NCI-H82 (cell line): ENCODE results near the gene ZFR.
"Not testable (repeated sequence)": the region's sequence is repeated elsewhere in the genome, so short reads cannot be mapped to it uniquely, and the experiment has no call there.

ENCODE experiments used
- DNase-seq: peaks from one replicate; lab custom pipeline; 2025; lab: John Stamatoyannopoulos, UW

ZFR gene

DNA sequence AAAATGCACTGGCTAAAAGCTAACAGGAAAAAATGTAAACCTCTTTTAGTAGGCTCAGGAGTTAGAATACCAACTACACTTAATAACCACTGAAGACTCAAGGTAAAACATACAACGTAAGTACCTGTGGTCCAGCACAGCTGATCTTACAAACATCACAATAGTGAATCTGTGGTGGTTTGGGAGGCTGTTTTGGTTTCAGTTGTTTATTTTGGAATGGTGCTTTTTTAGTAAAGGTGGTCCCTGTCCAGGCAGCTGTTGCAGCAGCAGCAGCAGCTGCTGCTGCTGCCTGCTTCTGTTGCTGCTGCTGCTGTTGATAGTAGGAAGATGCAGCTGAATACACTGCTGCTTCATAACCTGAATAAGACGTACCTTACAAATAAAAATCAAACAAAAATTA lies 37.9 kb downstream of the ZFR start:
- no peak for DNase-seq

GRCh38 chr5:32405507-32405906 lies 39.0 kb downstream of the ZFR start:
- DNase-seq = no peak

DNA sequence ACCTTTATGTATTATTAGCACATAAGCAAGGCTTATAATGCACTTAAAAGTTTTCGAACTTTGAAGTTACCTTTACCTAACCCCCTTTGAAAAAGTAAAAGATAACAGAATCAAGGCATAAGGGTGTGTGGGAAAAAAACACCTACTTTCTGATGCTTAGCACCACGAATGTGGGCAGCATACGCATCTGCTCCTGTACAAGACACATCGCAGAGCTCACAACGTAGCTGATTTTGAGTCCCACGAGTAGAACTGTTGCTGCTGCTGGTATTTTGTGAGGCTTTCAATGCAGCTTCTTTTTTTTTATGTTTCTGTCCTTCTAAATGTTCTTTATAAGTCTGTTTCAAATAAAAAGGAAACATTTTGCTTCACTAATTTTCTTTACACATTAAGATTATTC lies 40.8 kb downstream of the ZFR start:
- no peak for DNase-seq

DNA sequence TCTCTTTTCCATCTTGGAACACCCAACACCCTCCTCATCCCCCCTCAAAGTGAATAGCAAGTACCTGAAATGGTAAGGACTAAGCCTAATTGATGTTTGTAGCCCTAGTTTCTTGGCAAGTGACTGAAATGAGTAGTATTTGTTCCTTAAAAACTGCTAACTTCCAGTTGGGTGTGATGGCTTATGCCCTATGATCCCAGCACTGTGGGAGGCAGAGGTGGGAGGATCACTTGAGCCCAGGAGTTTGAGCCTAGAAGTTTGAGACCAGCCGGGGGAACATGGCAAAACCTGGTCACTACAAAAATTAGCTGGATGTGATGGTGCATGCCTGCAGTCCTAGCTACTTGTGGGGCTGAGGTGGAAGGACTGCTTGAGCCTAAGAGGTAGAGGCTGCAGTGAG lies 44.1 kb downstream of the ZFR start:
- DNase-seq = no peak

GRCh38 chr5:32398754-32399153 lies 45.8 kb downstream of the ZFR start:
- DNase-seq = not testable (repeated sequence)

GRCh38 chr5:32394981-32395380 lies 49.6 kb downstream of the ZFR start:
- DNase-seq = no peak

GRCh38 chr5:32392039-32392438 lies 52.5 kb downstream of the ZFR start:
- DNase-seq = no peak

DNA sequence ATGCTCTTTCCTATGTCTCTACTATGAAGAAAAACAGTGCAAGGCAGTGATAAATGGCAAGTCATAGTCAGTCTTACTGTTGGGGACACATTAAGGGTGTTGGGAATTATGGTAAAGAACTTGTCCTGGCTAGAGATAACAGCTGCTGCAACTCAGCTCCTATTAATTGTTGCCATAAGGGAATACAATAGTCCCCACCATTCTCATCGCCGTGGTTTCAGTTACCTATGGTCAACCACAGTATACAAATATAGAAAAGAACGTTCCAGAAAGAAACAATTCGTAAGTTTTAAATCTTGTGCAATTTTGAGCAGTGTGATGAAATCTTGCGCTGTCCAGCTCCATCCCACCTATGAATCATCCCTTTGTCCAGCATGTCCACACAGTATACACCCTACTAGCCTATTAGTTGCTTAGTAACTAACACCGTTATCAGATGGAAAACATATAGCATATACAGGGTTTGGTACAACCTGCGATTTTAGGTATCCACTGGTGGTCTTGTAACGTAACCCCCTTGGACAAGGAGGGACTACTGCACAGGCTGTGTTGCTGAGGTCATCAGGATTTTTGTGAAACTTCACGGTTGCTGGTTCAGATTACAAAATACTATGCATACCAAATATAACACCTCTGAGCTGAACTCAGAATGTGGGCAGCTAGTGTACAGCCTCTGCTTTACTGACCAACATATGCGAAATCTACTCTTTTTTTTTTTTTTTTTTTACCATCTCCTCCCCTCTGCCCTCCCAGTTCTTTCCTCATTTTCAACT lies 53.5 kb downstream of the ZFR start:
- DNase-seq = no peak

- DNase-seq = no peak
Observed at GRCh38 chr5:32388432-32389129, 56.0 kb downstream of the ZFR start.

- DNase-seq = no peak
Observed at GRCh38 chr5:32387841-32388240, 56.7 kb downstream of the ZFR start.

- no peak for DNase-seq
Observed at GRCh38 chr5:32387211-32387610, 57.3 kb downstream of the ZFR start.

DNA sequence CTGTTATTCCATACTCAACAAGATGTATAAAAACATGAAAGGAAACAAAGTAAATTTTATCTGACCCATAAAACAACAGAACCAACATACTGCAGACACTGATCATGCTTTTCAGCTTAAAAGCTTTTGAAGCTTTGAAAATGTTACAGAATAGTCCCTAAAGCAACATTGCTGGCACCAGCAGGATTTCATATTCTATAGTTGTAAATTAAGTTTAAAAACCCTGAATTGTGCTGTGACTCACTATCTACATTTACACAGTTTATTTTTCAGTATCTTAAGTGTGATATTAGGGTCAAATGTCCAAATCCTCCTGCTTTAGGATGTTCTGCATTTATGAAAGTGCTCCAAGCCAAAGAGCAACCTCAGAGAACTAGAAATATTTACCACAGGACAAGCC lies 59.9 kb downstream of the ZFR start:
- no peak for DNase-seq

DNA sequence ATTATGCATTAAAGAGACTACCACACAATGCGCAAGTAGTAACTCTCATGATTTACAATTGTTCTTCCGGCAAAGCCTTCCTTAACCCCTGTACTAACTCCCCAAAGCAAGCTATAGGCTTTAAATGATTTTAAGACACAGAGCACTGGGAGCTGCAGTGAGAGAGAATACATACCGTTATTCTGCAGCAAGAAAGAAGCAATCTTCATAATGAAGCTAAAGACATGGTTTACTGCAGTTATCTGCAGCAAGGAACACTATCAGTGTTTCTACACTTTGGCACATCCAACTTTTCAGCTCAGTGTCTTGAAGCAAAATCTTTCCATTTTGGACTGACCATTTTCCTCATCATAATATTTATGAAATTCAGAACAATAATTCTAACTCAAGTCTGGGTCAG lies 61.0 kb downstream of the ZFR start:
- DNase-seq = no peak

DNA sequence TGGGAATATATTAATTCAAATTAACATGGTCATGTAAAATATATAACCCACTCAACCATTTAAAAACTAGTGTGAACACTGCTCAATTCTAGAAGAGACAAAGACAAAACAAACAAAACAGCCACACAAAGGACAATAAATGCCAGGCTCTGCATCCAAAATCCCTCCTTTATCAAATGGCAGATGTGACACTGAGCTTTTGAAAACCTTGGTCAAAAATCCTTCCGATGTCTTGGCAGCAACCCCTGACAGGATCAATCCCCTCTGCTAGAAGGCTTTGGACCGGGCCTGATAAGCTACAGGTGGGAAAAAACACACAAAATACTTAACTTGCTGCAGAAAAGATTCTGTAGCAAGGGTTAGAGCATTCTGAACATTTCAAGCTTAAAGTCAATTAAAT lies 61.5 kb downstream of the ZFR start:
- DNase-seq = no peak

GRCh38 chr5:32379421-32379820 lies 65.1 kb downstream of the ZFR start:
- no peak for DNase-seq

DNA sequence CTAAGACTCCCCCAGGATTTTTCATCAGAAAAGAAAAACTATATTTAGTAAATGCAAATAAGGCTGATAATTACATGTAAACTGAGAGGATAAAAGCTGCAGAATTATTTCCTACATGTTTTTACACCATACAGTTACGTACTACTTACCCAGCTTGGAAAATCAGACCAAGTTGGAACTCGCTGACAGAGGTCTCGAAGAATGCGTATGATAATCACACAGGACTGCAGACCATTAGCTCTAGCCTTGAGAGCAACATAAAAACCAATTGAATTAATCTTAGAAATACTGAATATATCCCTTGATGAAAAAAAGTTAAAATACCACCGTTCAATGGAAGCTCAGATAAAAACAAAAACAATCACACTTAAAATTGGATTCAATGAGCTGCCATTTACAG lies 65.6 kb downstream of the ZFR start:
- DNase-seq = no peak

DNA sequence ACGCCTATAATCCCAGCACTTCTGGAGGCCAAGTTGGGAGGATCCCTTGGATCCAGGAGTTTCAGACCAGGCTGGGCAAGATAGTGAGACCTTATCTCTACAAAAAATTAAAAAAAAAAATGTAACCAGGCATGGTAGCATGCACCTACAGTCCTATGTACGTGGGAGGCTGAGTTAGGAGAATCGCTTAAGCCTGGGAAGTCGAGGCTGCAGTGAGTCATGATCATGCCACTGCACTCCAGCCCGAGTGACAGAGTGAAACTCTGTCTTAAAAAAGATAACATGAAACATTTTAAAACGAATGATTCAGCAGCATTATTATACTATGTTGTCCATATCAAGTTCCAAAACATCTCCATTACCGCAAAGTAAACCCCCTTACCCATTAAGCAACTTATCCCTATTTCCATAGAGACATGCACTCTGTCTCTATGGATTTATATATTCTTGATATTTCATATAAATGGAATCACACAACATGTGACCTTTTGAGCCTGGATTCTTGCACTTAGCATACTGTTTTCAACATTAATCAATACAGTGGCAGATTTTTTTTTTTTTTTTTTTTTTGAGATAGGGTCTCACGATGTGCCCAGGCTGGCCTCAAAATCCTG lies 74.9 kb downstream of the ZFR start:
- DNase-seq = no peak

DNA sequence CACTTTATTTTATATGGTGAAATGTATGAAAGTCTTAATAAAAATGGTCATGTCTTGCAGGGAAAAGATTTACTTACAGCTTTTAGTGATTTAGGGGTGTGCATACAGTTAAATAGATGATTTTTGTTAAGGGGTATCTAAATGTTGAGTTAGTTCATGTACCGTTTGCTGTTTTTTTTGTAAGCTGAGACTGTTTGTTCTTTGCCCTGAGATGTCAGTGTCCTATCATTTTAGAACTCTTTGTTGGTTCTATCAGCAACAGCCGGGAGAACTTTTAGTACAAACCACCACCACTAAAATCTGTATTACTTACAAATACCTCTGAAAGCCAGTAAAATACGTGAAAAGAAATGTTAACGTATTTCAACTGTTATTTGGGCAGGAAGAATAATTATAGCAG lies 75.5 kb downstream of the ZFR start:
- no peak for DNase-seq

GRCh38 chr5:32367271-32367670 lies 77.3 kb downstream of the ZFR start:
- DNase-seq = not testable (repeated sequence)

DNA sequence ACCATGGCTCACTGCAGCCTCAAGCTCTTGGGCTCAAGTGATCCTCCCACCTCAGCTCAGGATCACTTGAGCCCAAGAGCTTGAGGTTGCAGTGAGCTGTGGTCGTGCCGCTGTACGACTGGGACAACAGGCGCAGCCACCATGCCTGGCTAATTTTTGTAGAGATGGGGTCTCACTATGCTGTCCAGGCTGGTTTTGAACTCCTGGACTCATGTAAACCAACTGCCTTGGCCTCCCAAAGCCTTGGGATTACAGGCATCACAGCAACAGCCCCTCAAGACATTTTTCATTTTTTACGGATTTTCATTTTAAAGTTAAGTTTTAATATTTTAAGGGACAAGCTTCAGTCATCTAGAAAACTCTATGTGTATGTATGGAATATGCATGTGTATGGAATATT lies 78.9 kb downstream of the ZFR start:
- DNase-seq = no peak

GRCh38 chr5:32363030-32363429 lies 81.5 kb downstream of the ZFR start:
- DNase-seq = no peak

- DNase-seq = no peak
Observed at GRCh38 chr5:32362527-32362926, 82.0 kb downstream of the ZFR start.

GRCh38 chr5:32360906-32361305 lies 83.6 kb downstream of the ZFR start:
- DNase-seq = no peak
